Mesothelial cell of epicardium (in vitro differentiated cells): Measurements from ENCODE around the gene APOL3. TPM values are rescaled to one million over a fixed set of nuclear protein-coding genes. Genes with fewer than 3 reads are reported as not detected.

ENCODE experiments used
- DNase-seq, 2 experiments: peaks; one replicate each; pipeline ENCODE4 v3.0.0; 2021; ENCODE audit warnings: low spot score in 2 of 2; ENCODE audit not compliant: unreplicated experiment in 2 of 2
- H3K27ac Mint-ChIP-seq: 2 replicates; pipeline ENCODE4 v1.8.0; 2021; ENCODE audit warnings: mixed read lengths
- H3K27me3 Mint-ChIP-seq: 2 replicates; pipeline ENCODE4 v1.8.0; 2021; ENCODE audit warnings: low read depth, mixed read lengths
- H3K36me3 Mint-ChIP-seq: 2 replicates; pipeline ENCODE4 v1.8.0; 2021; ENCODE audit warnings: mixed read lengths
- H3K4me1 Mint-ChIP-seq: 2 replicates; pipeline ENCODE4 v1.8.0; 2021; ENCODE audit warnings: mixed read lengths
- H3K4me3 Mint-ChIP-seq: 2 replicates; pipeline ENCODE4 v1.8.0; 2021; ENCODE audit warnings: mild to moderate bottlenecking, moderate library complexity, mixed read lengths
- H3K9me3 Mint-ChIP-seq: 2 replicates; pipeline ENCODE4 v1.8.0; 2021; ENCODE audit warnings: mixed read lengths
- CTCF ChIP-seq: fragments of 200-600 bp; sonication (generic); IDR thresholded peaks from one replicate; pipeline ENCODE4 v1.5.0; 2021; ENCODE audit warnings: antibody characterized with exemption; ENCODE audit not compliant: unreplicated experiment
- total RNA-seq: library from RNA; stranded (reverse); gene quantifications from 3 replicates; pipeline ENCODE4 v1.2.1, GENCODE V29; 2021

The APOL3 gene
- total RNA-seq, 1 donor from 2014 or later: 1.8 TPM

GRCh38 chr22:36166518-36167220, 6.1 kb upstream of the APOL3 start:
- DNase-seq: no peak
- Mint-ChIP-seq H3K9me3 (peaks cover 9% of the 10 kb centered on the region), H3K27me3 (no peaks in the 10 kb centered on the region), H3K27ac (no peak overlapping the region), H3K4me1 (peaks cover 2% of the 10 kb centered on the region), H3K36me3 (peaks cover 4% of the 10 kb centered on the region), H3K4me3 (no peak overlapping the region)
- TF ChIP-seq CTCF: no peak

GRCh38 chr22:36166086-36166485, 5.5 kb upstream of the APOL3 start:
- no peak overlapping the region for H3K4me3 Mint-ChIP-seq
- DNase-seq: no peak
- H3K27ac Mint-ChIP-seq: no peak overlapping the region
- no peak for TF ChIP-seq CTCF
- H3K27me3 Mint-ChIP-seq: no peaks in the 10 kb centered on the region
- H3K36me3 Mint-ChIP-seq: peaks cover 4% of the 10 kb centered on the region
- H3K4me1 Mint-ChIP-seq: peaks cover 2% of the 10 kb centered on the region
- peaks cover 9% of the 10 kb centered on the region for H3K9me3 Mint-ChIP-seq

GRCh38 chr22:36165141-36165540, 4.6 kb upstream of the APOL3 start:
- Mint-ChIP-seq H3K27ac (no peak overlapping the region), H3K9me3 (peaks cover 9% of the 10 kb centered on the region), H3K27me3 (no peaks in the 10 kb centered on the region), H3K4me3 (no peak overlapping the region), H3K36me3 (peaks cover 4% of the 10 kb centered on the region), H3K4me1 (peaks cover 2% of the 10 kb centered on the region)
- TF ChIP-seq CTCF: no peak
- DNase-seq: no peak

- H3K4me1 Mint-ChIP-seq: peaks cover 2% of the 10 kb centered on the region
- TF ChIP-seq CTCF: no peak
- no peak overlapping the region for H3K27ac Mint-ChIP-seq
- no peaks in the 10 kb centered on the region for H3K27me3 Mint-ChIP-seq
- DNase-seq: no peak
- H3K4me3 Mint-ChIP-seq: no peak overlapping the region
- H3K36me3 Mint-ChIP-seq: peaks cover 4% of the 10 kb centered on the region
- peaks cover 9% of the 10 kb centered on the region for H3K9me3 Mint-ChIP-seq
Measured at GRCh38 chr22:36164621-36165020, 4.1 kb upstream of the APOL3 start.

GRCh38 chr22:36163497-36163896, 2.9 kb upstream of the APOL3 start:
- Mint-ChIP-seq H3K27me3 (no peaks in the 10 kb centered on the region), H3K27ac (no peak overlapping the region), H3K4me1 (peaks cover 2% of the 10 kb centered on the region), H3K36me3 (no peaks in the 10 kb centered on the region), H3K4me3 (no peak overlapping the region), H3K9me3 (peaks cover 1% of the 10 kb centered on the region)
- DNase-seq: no peak
- TF ChIP-seq CTCF: no peak
